Duodenal mucosa (tissue), 2 donors: ENCODE data around the gene DPP3.

Source experiments
- H3K27ac ChIP-seq: one replicate; pipeline ENCODE4 v1.7.0; 2013; ENCODE audit warnings: low read depth, low read length
- H3K27me3 ChIP-seq, 2 donors: one replicate each; pipeline ENCODE4 v1.7.0; 2013; ENCODE audit warnings: low read length in 2 of 2, control low read depth in 1 of 2; ENCODE audit not compliant: insufficient read depth in 2 of 2, control insufficient read depth in 1 of 2
- H3K36me3 ChIP-seq, 2 donors: one replicate each; pipeline ENCODE4 v1.7.0; 2013; ENCODE audit warnings: low read length in 2 of 2, control low read depth in 1 of 2; ENCODE audit not compliant: insufficient read depth in 2 of 2, control insufficient read depth in 1 of 2
- H3K4me1 ChIP-seq, 2 donors: one replicate each; pipeline ENCODE4 v1.7.0; 2013; ENCODE audit warnings: low read length in 2 of 2, control low read depth in 1 of 2; ENCODE audit not compliant: insufficient read depth in 2 of 2, control insufficient read depth in 1 of 2
- H3K4me3 ChIP-seq, 2 donors: one replicate each; pipeline ENCODE4 v1.7.0; 2013; ENCODE audit warnings: low read length in 2 of 2, low read depth in 1 of 2
- H3K9ac ChIP-seq, 2 donors: one replicate each; pipeline ENCODE4 v1.7.0; 2013; ENCODE audit warnings: low read length in 2 of 2, low read depth in 1 of 2
- H3K9me3 ChIP-seq, 2 donors: one replicate each; pipeline ENCODE4 v1.7.0; 2013; ENCODE audit warnings: low read length in 2 of 2, control low read depth in 1 of 2; ENCODE audit not compliant: control insufficient read depth in 1 of 2

Gene DPP3

DNA sequence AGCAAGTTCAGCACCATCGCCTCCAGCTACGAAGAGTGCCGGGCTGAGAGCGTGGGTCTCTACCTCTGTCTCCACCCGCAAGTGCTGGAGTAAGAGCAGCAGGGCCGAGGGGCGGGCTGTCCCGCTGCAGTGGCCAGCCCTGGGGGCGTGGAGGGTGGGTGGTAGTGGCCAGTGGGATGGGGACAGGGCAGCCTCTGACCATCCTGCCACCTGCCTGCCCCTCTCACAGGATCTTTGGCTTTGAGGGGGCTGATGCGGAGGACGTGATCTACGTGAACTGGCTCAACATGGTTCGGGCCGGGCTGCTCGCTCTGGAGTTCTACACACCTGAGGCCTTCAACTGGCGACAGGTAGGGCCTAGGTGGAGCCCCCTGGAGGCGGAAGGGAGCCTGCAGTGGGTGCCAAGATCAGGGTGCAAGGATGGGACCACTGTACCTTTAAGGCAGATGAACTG lies 15.2 kb downstream of the DPP3 start:
- H3K9me3 ChIP-seq, result no peaks in the 10 kb centered on the region
- peaks cover 4 to 55% of the 10 kb centered on the region in 2 donors for H3K36me3 ChIP-seq
- H3K27me3 ChIP-seq, result no peaks in the 10 kb centered on the region
- no peak overlapping the region for H3K4me3 ChIP-seq
- H3K9ac ChIP-seq, result no peak overlapping the region
- H3K27ac ChIP-seq, result no peak overlapping the region
- peaks cover 16% of the 10 kb centered on the region in 2 donors for H3K4me1 ChIP-seq

DNA sequence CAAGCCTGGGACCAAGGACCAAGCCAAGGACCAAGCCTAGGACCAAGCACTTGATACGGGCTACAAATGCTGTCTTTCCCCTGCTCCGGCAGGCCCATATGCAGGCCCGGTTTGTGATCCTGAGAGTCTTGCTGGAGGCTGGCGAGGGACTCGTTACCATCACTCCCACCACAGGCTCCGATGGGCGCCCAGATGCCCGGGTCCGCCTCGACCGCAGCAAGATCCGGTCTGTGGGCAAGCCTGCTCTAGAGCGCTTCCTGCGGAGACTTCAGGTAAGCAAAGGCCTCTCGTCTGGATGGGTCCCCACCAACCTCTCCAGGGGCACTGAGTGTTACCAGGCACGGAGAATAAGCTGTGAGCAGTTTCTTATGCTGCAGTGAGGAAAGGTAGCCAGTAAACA lies 17.0 kb downstream of the DPP3 start:
- Histone ChIP-seq H3K27ac (no peak overlapping the region), H3K27me3 (no peaks in the 10 kb centered on the region), H3K4me3 (no peak overlapping the region), H3K4me1 (peaks cover 15 to 16% of the 10 kb centered on the region in 2 donors), H3K9me3 (no peaks in the 10 kb centered on the region), H3K9ac (no peak overlapping the region), H3K36me3 (peaks cover 4 to 49% of the 10 kb centered on the region in 2 donors)

DNA sequence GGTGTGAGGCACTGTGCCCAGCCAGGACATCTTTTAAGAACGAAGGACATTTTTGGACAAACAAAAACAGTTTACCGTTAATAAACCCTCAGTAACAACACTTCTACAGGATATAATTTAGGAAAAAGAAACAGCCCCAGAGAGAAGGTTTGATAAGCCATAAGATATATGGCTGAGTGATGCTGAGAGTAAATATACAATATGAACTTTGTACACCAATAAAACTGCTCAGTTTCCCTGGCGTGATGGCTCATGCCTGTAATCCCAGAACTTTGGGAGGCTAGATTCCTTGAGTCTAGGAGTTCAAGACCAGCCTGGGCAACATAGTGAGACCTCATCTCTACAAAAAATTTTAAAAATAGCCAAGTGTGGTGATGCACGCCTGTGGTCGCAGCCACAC lies 18.3 kb downstream of the DPP3 start:
- Histone ChIP-seq H3K27ac (no peak overlapping the region), H3K27me3 (no peaks in the 10 kb centered on the region), H3K4me1 (peaks cover 2 to 5% of the 10 kb centered on the region in 2 donors), H3K9ac (no peak overlapping the region), H3K9me3 (no peaks in the 10 kb centered on the region), H3K36me3 (peaks cover 7 to 39% of the 10 kb centered on the region in 2 donors), H3K4me3 (no peak overlapping the region)

DNA sequence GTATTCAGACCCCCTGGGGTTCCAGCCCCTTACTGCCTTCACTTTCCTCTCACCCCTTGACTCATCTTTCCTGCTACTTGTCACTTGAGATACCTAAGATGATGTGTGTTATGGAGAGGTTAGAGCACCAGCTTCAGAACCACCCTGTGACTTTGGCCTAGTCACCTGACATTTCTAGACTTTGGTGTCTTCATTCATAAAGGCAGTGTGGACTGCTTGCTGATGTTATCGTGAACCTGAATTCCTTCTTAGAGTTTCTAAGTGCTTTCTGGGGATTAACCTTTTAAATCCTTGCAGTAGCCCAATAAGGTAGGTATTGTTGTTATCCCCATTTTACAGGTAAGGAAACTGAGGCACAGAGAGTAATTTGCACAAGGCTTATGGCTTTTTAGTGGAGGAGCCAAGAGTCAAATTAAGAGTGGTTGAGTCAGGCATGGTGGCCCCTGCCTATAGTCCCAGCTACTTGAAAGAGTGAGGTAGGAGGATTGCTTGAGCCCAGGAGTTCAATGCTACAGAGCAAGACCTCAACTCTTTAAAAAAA lies 25.1 kb downstream of the DPP3 start:
- H3K36me3 ChIP-seq, result peaks cover 15 to 40% of the 10 kb centered on the region in 2 donors
- H3K27me3 ChIP-seq, result no peaks in the 10 kb centered on the region
- H3K9me3 ChIP-seq, result no peaks in the 10 kb centered on the region
- no peak overlapping the region for H3K27ac ChIP-seq
- no peak overlapping the region for H3K9ac ChIP-seq
- H3K4me3 ChIP-seq, result no peak overlapping the region
- H3K4me1 ChIP-seq, result peaks cover 3% of the 10 kb centered on the region in 2 donors

DNA sequence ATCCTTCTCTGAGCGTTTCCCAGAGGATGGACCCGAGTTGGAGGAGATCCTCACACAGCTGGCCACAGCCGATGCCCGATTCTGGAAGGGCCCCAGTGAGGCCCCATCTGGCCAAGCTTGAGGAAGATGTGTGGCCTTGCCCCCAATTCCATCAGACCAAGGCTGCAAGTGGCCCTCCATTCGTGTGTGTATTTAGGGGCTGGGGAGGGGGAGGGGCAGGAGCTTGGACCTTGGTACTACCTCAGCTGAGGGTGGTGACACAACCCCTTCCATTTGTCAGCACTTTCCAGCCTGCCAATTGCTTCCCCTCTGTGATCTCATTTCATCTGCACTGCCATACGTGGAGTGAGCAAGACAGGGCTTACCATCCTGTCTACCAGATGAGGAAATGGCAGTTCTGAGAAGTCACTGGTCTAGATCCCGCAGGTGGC lies 28.9 kb downstream of the DPP3 start:
- Histone ChIP-seq H3K36me3 (peaks cover 12 to 37% of the 10 kb centered on the region in 2 donors), H3K9me3 (no peaks in the 10 kb centered on the region), H3K9ac (no peak overlapping the region), H3K27ac (no peak overlapping the region), H3K4me1 (peaks cover 11 to 14% of the 10 kb centered on the region in 2 donors), H3K4me3 (no peak overlapping the region), H3K27me3 (no peaks in the 10 kb centered on the region)

DNA sequence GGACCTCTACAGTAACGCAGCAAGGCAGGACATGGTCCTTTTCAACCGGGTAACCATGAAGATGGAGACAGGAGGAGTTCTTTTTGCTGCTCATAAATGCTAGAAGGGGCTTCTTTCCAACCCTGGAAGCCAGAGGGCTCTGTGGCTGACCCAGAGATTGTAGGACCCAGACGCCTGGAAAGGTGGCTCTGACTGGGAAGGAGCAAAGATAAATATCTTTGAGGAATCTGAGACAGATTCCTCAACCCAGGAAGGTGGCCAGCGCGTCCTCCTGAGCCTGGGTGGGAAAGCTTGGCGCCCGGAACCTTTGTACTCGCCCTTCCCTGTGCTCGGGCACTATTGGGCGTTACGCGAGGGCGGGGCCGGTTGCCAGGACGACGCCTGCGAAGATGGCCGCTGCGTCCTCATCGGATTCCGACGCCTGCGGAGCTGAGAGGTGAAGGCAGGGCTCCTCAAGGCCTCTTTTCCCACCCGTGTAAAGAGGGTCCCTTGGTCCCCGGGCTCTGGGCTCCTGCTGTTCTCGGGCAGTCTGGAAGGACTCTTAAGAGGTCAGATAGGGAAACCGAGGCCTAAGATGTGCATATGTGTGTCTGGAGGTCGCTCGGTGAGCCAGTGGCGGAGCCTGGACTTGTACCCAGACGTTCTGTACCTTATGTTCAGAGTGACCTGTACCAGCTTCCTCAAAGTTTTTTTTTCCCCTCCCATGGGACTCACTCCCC lies 30.2 kb downstream of the DPP3 start, which contains the start of gene BBS1:
TSS of gene BBS1 (plus strand) at position 365 of the 719 bp plus-strand sequence. CDS start at position 390, 25 bp downstream.
- no peak within 1 kb of the TSS for H3K27ac ChIP-seq
- H3K27me3 ChIP-seq, result no peaks in the 10 kb centered on the region
- H3K9me3 ChIP-seq, result no peaks in the 10 kb centered on the region
- peaks cover 11 to 14% of the 10 kb centered on the region in 2 donors for H3K4me1 ChIP-seq
- H3K9ac ChIP-seq, result peak within 1 kb of the TSS; percentile 75 to 81
- H3K4me3 ChIP-seq, result peak within 1 kb of the TSS; percentile 99
- peaks cover 0 to 30% of the 10 kb centered on the region in 2 donors for H3K36me3 ChIP-seq

DNA sequence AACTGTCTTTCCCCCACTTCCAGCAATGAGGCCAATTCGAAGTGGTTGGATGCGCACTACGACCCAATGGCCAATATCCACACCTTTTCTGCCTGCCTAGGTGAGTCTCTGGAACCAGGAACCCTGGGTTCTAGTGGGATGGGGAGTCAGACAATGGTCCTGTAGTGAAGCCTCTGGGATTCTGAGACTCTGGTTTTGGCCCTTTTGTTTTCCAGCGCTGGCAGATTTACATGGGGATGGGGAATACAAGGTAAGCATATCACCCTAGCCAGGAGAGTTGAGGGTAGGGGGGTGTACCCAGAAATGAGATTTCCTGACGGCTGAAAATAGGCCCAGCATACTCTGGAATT lies 30.7 kb downstream of the DPP3 start:
- Histone ChIP-seq H3K4me3 (peak overlapping the region; percentile 99), H3K9me3 (no peaks in the 10 kb centered on the region), H3K27me3 (no peaks in the 10 kb centered on the region), H3K9ac (peak overlapping the region; percentile 75 to 81), H3K4me1 (peaks cover 11 to 14% of the 10 kb centered on the region in 2 donors), H3K27ac (no peak overlapping the region), H3K36me3 (peaks cover 0 to 28% of the 10 kb centered on the region in 2 donors)

DNA sequence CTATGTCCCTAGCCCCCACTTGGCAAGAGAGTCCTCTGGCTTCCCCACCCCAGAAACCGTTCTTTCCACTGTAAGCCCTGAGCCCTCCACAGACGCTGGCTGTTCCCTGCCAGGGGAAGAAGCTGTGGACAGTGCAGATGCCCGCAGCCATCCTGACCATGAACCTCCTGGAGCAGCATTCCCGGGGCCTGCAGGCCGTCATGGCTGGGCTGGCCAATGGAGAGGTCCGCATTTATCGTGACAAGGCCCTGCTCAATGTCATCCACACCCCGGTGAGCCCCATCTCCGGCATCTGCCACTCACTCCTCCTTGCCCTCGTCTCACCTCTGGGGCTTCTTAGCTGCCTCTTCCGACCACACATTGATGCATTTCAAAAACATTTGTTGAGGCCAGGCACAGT lies 43.4 kb downstream of the DPP3 start:
- H3K27me3 ChIP-seq, result no peaks in the 10 kb centered on the region
- H3K27ac ChIP-seq, result no peak overlapping the region
- peaks cover 15 to 42% of the 10 kb centered on the region in 2 donors for H3K36me3 ChIP-seq
- H3K9ac ChIP-seq, result no peak overlapping the region
- H3K9me3 ChIP-seq, result no peaks in the 10 kb centered on the region
- no peak overlapping the region for H3K4me3 ChIP-seq
- no peaks in the 10 kb centered on the region for H3K4me1 ChIP-seq

DNA sequence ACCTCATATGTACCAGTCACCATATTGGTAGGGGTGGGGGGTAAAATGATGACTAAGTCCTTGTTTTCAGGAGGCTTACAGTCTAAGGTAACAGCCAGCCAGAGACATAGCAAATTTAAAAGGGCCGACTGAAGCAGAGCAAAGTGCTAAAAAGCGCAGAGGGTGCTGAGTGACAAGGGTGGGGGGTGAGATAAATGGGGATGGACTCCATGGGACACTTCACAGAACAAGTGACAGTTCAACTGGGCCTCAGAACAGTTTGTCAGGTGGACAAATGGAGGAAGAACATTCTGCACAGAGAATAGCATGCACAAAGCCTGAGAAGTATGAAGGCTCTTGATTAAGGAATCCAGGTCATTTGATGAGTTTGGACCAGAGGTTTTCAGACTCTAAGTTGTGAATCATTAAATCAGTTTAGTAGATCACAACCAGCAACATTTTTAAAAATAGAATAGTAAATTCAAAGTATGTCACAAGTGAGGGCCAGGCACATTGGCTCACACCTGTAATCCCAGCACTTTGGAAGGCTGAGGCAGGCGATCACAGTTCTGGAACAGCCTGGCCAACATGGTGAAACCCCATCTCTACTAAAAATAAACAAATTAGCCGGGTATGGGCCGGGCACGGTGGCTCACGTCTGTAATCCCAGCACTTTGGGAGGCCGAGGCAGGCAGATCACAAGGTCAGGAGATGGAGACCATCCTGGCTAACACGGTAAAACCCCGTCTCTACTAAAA lies 44.2 kb downstream of the DPP3 start:
- H3K27me3 ChIP-seq, result no peaks in the 10 kb centered on the region
- H3K27ac ChIP-seq, result no peak overlapping the region
- no peaks in the 10 kb centered on the region for H3K9me3 ChIP-seq
- H3K4me3 ChIP-seq, result no peak overlapping the region
- H3K36me3 ChIP-seq, result peaks cover 15 to 38% of the 10 kb centered on the region in 2 donors
- no peaks in the 10 kb centered on the region for H3K4me1 ChIP-seq
- no peak overlapping the region for H3K9ac ChIP-seq

DNA sequence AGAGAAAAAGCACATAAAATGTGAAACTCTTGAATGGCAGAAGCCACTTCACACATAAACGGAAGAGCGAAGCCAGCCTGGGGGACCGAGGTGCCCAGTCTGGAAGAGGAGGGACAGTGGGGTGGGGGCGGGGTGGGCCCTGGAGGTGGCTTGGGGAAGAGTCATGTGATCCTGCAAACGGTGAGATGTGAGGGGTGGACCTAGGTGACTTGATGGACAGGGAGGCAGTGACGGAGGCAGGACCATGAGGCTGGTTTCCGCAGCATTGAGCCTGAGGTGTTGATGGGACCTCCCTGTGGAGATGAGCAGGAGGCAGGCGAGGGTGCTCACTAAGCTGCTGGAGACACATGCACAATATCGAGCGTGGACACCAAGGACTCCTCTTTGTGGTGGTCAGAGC lies 48.8 kb downstream of the DPP3 start:
- H3K9ac ChIP-seq, result no peak overlapping the region
- peaks cover 0 to 11% of the 10 kb centered on the region in 2 donors for H3K36me3 ChIP-seq
- H3K4me3 ChIP-seq, result no peak overlapping the region
- H3K27me3 ChIP-seq, result no peaks in the 10 kb centered on the region
- H3K27ac ChIP-seq, result no peak overlapping the region
- no peaks in the 10 kb centered on the region for H3K4me1 ChIP-seq
- no peaks in the 10 kb centered on the region for H3K9me3 ChIP-seq
